HepG2 (cell line): ENCODE results near the gene SEC16A.

ENCODE experiments used
- EZH2 ChIP-seq: conservative IDR thresholded peaks from 2 replicates; pipeline ENCODE4 v1.6.1; 2012; ENCODE audit warnings: mild to moderate bottlenecking, low read depth, low read length, moderate library complexity
- GABPA ChIP-seq, 2 experiments: IDR thresholded peaks; 2 replicates each; pipeline ENCODE4 v1.6.1; 2011 to 2016; ENCODE audit warnings: low read depth in 2 of 2, low read length in 1 of 2, missing biosample characterization in 1 of 2, missing genetic modification characterization in 1 of 2
- HOXA3 ChIP-seq: sonication (generic); formaldehyde crosslinking; IDR thresholded peaks from 2 replicates; pipeline ENCODE4 v1.5.0; 2020; ENCODE audit warnings: missing genetic modification reagents
- KAT7 ChIP-seq: IDR thresholded peaks from 2 replicates; pipeline ENCODE4 v1.6.1; 2018; ENCODE audit warnings: borderline replicate concordance, missing compliant biosample characterization
- MYNN ChIP-seq: sonication (generic); formaldehyde crosslinking; IDR thresholded peaks from 2 replicates; pipeline ENCODE4 v1.4.0; 2020; ENCODE audit warnings: mild to moderate bottlenecking, low read depth, missing genetic modification reagents
- NR3C1 ChIP-seq: sonication (generic); formaldehyde crosslinking; IDR thresholded peaks from 2 replicates; pipeline ENCODE4 v1.4.0; 2020; ENCODE audit warnings: missing genetic modification reagents
- ZNF501 ChIP-seq: sonication (generic); formaldehyde crosslinking; IDR thresholded peaks from 2 replicates; pipeline ENCODE4 v1.5.1; 2020; ENCODE audit warnings: mild to moderate bottlenecking, moderate library complexity, missing genetic modification reagents
- TF ChIP-seq, protein P1 (sequence below): sonication (generic); formaldehyde crosslinking; IDR thresholded peaks from 2 replicates; pipeline ENCODE4 v1.8.0; 2022; ENCODE audit warnings: low read depth, missing genetic modification reagents
- TF ChIP-seq, protein P2 (sequence below): sonication (generic); formaldehyde crosslinking; IDR thresholded peaks from 2 replicates; pipeline ENCODE4 v1.5.0; 2020; ENCODE audit warnings: mild to moderate bottlenecking, missing genetic modification reagents, moderate library complexity
- TF ChIP-seq, protein P3 (sequence below): sonication (generic); formaldehyde crosslinking; IDR thresholded peaks from 2 replicates; pipeline ENCODE4 v1.8.1; 2022; ENCODE audit warnings: mild to moderate bottlenecking, missing genetic modification reagents
- TF ChIP-seq, protein P4 (sequence below): IDR thresholded peaks from 2 replicates; pipeline ENCODE4 v1.6.1; 2012; ENCODE audit warnings: low read length, improper control_type of control experiment
- TF ChIP-seq, protein P5 (sequence below), 2 experiments: sonication (generic) in 1 of 2; formaldehyde crosslinking in 1 of 2; IDR thresholded peaks; 2 replicates each; pipeline versions ENCODE4 v1.4.0 to v1.6.1; 2016 to 2020; ENCODE audit warnings: borderline replicate concordance in 1 of 2, low read depth in 1 of 2, mild to moderate bottlenecking in 1 of 2, missing genetic modification reagents in 1 of 2
- TF ChIP-seq, protein P6 (sequence below): sonication (generic); formaldehyde crosslinking; conservative IDR thresholded peaks from 2 replicates; pipeline ENCODE4 v1.4.0; 2020; ENCODE audit warnings: missing genetic modification reagents

DNA sequence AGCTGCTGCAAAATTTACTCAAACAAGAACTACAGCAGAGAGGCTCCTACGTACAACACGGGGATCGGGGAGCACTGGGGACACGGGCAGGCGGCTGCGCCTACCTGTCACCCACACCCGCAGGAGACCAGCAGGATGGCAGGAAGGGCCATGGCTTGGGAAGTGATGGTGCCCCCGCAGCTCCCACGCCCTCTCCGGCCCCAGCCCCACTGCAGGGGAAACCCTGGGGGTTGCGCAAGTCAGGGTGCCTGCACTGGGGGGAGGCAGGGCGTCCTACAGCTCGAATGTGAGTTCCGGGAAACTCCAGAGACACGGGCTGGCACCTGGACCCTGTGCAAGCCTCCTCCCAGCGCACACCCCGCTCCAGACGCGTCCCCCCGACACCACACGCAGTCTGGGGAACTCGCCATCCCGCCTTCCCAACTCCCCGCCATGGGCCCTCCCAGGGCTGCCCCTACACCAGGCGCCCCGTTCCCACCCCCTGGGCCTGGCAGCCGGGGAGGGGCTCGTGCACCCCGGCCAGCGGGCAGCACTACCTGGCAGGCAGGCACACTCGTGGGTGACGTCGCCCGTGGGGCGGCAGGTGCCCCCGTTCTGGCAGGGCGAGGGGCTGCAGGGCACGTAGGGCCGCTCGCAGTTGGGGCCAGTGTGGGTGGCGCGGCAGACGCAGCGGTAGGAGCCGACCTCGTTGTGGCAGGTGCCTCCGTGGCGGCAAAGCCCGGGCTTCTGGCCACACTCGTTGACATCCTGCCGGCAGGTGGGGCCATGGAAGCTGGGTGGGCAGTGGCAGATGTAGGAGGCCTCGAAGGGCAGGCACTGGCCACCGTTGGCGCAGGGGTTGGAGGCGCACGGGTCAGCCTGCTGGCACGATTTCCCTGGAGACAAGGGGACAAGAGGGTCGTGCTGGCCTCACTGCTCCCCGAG lies 39.7 kb upstream of the SEC16A start:
- TF ChIP-seq, protein P1, sequence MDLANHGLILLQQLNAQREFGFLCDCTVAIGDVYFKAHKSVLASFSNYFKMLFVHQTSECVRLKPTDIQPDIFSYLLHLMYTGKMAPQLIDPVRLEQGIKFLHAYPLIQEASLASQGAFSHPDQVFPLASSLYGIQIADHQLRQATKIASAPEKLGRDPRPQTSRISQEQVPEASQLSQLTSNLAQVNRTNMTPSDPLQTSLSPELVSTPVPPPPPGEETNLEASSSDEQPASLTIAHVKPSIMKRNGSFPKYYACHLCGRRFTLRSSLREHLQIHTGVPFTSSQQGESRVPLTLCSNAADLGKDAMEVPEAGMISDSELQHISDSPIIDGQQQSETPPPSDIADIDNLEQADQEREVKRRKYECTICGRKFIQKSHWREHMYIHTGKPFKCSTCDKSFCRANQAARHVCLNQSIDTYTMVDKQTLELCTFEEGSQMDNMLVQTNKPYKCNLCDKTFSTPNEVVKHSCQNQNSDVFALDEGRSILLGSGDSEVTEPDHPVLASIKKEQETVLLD (CRISPR knock-in tag) = no peak
- TF ChIP-seq, protein P2, sequence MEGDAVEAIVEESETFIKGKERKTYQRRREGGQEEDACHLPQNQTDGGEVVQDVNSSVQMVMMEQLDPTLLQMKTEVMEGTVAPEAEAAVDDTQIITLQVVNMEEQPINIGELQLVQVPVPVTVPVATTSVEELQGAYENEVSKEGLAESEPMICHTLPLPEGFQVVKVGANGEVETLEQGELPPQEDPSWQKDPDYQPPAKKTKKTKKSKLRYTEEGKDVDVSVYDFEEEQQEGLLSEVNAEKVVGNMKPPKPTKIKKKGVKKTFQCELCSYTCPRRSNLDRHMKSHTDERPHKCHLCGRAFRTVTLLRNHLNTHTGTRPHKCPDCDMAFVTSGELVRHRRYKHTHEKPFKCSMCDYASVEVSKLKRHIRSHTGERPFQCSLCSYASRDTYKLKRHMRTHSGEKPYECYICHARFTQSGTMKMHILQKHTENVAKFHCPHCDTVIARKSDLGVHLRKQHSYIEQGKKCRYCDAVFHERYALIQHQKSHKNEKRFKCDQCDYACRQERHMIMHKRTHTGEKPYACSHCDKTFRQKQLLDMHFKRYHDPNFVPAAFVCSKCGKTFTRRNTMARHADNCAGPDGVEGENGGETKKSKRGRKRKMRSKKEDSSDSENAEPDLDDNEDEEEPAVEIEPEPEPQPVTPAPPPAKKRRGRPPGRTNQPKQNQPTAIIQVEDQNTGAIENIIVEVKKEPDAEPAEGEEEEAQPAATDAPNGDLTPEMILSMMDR (CRISPR knock-in tag) = no peak
- TF ChIP-seq GABPA (IDR thresholded peaks at IDR 0.05; ENCODE audit: low read depth, low read length) (no peak), GABPA (CRISPR knock-in tag; IDR thresholded peaks at IDR 0.05; ENCODE audit: low read depth) (no peak), MYNN (CRISPR knock-in tag) (no peak), NR3C1 (CRISPR knock-in tag) (no peak), EZH2 (no peak), HOXA3 (CRISPR knock-in tag) (no peak), KAT7 (CRISPR knock-in tag) (no peak), ZNF501 (CRISPR knock-in tag) (no peak)
- TF ChIP-seq, protein P3, sequence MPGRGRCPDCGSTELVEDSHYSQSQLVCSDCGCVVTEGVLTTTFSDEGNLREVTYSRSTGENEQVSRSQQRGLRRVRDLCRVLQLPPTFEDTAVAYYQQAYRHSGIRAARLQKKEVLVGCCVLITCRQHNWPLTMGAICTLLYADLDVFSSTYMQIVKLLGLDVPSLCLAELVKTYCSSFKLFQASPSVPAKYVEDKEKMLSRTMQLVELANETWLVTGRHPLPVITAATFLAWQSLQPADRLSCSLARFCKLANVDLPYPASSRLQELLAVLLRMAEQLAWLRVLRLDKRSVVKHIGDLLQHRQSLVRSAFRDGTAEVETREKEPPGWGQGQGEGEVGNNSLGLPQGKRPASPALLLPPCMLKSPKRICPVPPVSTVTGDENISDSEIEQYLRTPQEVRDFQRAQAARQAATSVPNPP = no peak
- TF ChIP-seq, protein P4, sequence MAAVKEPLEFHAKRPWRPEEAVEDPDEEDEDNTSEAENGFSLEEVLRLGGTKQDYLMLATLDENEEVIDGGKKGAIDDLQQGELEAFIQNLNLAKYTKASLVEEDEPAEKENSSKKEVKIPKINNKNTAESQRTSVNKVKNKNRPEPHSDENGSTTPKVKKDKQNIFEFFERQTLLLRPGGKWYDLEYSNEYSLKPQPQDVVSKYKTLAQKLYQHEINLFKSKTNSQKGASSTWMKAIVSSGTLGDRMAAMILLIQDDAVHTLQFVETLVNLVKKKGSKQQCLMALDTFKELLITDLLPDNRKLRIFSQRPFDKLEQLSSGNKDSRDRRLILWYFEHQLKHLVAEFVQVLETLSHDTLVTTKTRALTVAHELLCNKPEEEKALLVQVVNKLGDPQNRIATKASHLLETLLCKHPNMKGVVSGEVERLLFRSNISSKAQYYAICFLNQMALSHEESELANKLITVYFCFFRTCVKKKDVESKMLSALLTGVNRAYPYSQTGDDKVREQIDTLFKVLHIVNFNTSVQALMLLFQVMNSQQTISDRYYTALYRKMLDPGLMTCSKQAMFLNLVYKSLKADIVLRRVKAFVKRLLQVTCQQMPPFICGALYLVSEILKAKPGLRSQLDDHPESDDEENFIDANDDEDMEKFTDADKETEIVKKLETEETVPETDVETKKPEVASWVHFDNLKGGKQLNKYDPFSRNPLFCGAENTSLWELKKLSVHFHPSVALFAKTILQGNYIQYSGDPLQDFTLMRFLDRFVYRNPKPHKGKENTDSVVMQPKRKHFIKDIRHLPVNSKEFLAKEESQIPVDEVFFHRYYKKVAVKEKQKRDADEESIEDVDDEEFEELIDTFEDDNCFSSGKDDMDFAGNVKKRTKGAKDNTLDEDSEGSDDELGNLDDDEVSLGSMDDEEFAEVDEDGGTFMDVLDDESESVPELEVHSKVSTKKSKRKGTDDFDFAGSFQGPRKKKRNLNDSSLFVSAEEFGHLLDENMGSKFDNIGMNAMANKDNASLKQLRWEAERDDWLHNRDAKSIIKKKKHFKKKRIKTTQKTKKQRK = no peak
- TF ChIP-seq, protein P5, sequence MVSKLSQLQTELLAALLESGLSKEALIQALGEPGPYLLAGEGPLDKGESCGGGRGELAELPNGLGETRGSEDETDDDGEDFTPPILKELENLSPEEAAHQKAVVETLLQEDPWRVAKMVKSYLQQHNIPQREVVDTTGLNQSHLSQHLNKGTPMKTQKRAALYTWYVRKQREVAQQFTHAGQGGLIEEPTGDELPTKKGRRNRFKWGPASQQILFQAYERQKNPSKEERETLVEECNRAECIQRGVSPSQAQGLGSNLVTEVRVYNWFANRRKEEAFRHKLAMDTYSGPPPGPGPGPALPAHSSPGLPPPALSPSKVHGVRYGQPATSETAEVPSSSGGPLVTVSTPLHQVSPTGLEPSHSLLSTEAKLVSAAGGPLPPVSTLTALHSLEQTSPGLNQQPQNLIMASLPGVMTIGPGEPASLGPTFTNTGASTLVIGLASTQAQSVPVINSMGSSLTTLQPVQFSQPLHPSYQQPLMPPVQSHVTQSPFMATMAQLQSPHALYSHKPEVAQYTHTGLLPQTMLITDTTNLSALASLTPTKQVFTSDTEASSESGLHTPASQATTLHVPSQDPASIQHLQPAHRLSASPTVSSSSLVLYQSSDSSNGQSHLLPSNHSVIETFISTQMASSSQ (IDR thresholded peaks at IDR 0.05; ENCODE audit: low read depth) = no peak
- TF ChIP-seq, protein P5 (CRISPR knock-in tag; IDR thresholded peaks at IDR 0.05; ENCODE audit: borderline replicate concordance) = no peak
- TF ChIP-seq, protein P6, sequence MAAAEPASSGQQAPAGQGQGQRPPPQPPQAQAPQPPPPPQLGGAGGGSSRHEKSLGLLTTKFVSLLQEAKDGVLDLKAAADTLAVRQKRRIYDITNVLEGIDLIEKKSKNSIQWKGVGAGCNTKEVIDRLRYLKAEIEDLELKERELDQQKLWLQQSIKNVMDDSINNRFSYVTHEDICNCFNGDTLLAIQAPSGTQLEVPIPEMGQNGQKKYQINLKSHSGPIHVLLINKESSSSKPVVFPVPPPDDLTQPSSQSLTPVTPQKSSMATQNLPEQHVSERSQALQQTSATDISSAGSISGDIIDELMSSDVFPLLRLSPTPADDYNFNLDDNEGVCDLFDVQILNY = no peak
